OCI-LY7 (cell line): Measurements from ENCODE around the gene ARHGAP21. TPM values are rescaled to one million over a fixed set of nuclear protein-coding genes. Genes with fewer than 3 reads are reported as not detected.

Experiments used
- BruUV-seq: library from RNA; stranded (reverse); fragments of 400-500 nt; replicated peaks from 2 replicates; lab custom pipeline; 2021; lab: Mats Ljungman, UMichigan
- CTCF ChIA-PET: fragments of 300-600 bp; sonication (Branson Sonifier 250); formaldehyde crosslinking; loops from one replicate; lab custom pipeline; 2022; ENCODE audit warnings: antibody characterized with exemption; ENCODE audit not compliant: unreplicated experiment; lab: Charles Lee
- POLR2A ChIA-PET: fragments of 300-600 bp; sonication (Branson Sonifier 250); formaldehyde crosslinking; loops from one replicate; lab custom pipeline; 2022; ENCODE audit warnings: antibody characterized with exemption; lab: Charles Lee
- DNase-seq: peaks from one replicate; pipeline ENCODE4 v3.0.0-alpha.2; 2015; ENCODE audit warnings: low spot score
- H2AFZ ChIP-seq: fragments of 200-600 bp; sonication (generic), shearing (Covaris generic); 2 replicates; pipeline ENCODE4 v1.6.1; 2014; ENCODE audit warnings: mild to moderate bottlenecking, antibody characterized with exemption, low read length, moderate library complexity
- H3K27ac ChIP-seq: fragments of 200-600 bp; sonication (generic); 2 replicates; pipeline ENCODE4 v1.5.1; 2014; ENCODE audit warnings: mixed run types, low read depth, mild to moderate bottlenecking, moderate library complexity, low read length, inconsistent platforms; ENCODE audit not compliant: poor library complexity, severe bottlenecking
- H3K36me3 ChIP-seq: fragments of 200-600 bp; sonication (generic); 2 replicates; pipeline ENCODE4 v1.6.1; 2014; ENCODE audit warnings: mild to moderate bottlenecking, antibody characterized with exemption, low read length, moderate library complexity, mixed read lengths; ENCODE audit not compliant: insufficient read depth
- H3K4me1 ChIP-seq: fragments of 200-600 bp; sonication (generic); 2 replicates; pipeline ENCODE4 v1.5.1; 2014; ENCODE audit warnings: mild to moderate bottlenecking, low read length; ENCODE audit not compliant: insufficient read depth, poor library complexity, severe bottlenecking
- H3K4me2 ChIP-seq: fragments of 200-600 bp; sonication (generic); 2 replicates; pipeline ENCODE4 v1.6.1; 2014; ENCODE audit warnings: mild to moderate bottlenecking, low read length
- H3K4me3 ChIP-seq: fragments of 200-600 bp; sonication (generic); 2 replicates; pipeline ENCODE4 v1.5.1; 2014; ENCODE audit warnings: mild to moderate bottlenecking, low read depth, low read length; ENCODE audit not compliant: poor library complexity, severe bottlenecking
- H3K79me2 ChIP-seq: fragments of 200-600 bp; sonication (generic); 2 replicates; pipeline ENCODE4 v1.6.1; 2016; ENCODE audit warnings: low read depth, mild to moderate bottlenecking, low read length, moderate library complexity, mixed read lengths; ENCODE audit not compliant: insufficient read depth
- H3K9me2 ChIP-seq: fragments of 200-600 bp; sonication (generic); 2 replicates; pipeline ENCODE4 v1.6.1; 2016; ENCODE audit warnings: mild to moderate bottlenecking, low read length, mixed read lengths; ENCODE audit not compliant: insufficient read depth
- H3K9me3 ChIP-seq: fragments of 200-600 bp; sonication (generic); 2 replicates; pipeline ENCODE4 v1.6.1; 2014; ENCODE audit warnings: mild to moderate bottlenecking, mixed run types, low read length, mixed read lengths
- H4K20me1 ChIP-seq: fragments of 200-600 bp; sonication (generic); 2 replicates; pipeline ENCODE4 v1.6.1; 2014; ENCODE audit warnings: mild to moderate bottlenecking, antibody characterized with exemption, low read length, moderate library complexity, mixed read lengths; ENCODE audit not compliant: insufficient read depth
- CTCF ChIP-seq: fragments of 200-600 bp; sonication (generic); conservative IDR thresholded peaks from 2 replicates; pipeline ENCODE4 v1.5.1; 2014; ENCODE audit warnings: mild to moderate bottlenecking, antibody characterized with exemption, low read length, moderate library complexity, mixed read lengths
- EZH2phosphoT487 ChIP-seq: fragments of 200-600 bp; sonication (generic); IDR thresholded peaks from 2 replicates; pipeline ENCODE4 v1.6.1; 2018; ENCODE audit warnings: low read depth, borderline replicate concordance, mild to moderate bottlenecking, mixed run types, antibody characterized with exemption, low read length, moderate library complexity, mixed read lengths
- intact Hi-C: fragments of 100-400 bp; cut with micrococcal nuclease; formaldehyde crosslinking; loops from one replicate; pipeline ENCODE4 v1.10.0; 2022; ENCODE audit not compliant: unreplicated experiment
- total RNA-seq, 2 experiments: library from RNA; depleted of rRNA in 1 of 2; stranded (reverse); fragments of >200 nt in 1 of 2; shearing (Covaris generic) in 1 of 2; gene quantifications; 2 replicates each; pipeline ENCODE4 v1.2.3, GENCODE V29; 2014 to 2022

The ARHGAP21 gene
- total RNA-seq, 2 experiments from 2014 or later = 24.2 to 44.9 TPM

GRCh38 chr10:24645022-24645421 lies 78.7 kb downstream of the ARHGAP21 start:
- no TSS peak for BruUV-seq
- no peak overlapping the region for H2AFZ ChIP-seq
- TF ChIP-seq CTCF (no peak), EZH2phosphoT487 (no peak)
- H3K4me3 ChIP-seq = no peak overlapping the region
- no peaks in the 10 kb centered on the region for H3K36me3 ChIP-seq
- H3K79me2 ChIP-seq = no peaks in the 10 kb centered on the region
- intact Hi-C loops = loop anchor here (10.0 kb wide), 1 partner anchor 370 kb away; the partner anchor contains the start of genes ENKUR and THNSL1
- H3K4me2 ChIP-seq = no peak overlapping the region
- no peak for DNase-seq
- ChIA-PET POLR2A (no interaction called here), CTCF (no interaction called here)
- no peak overlapping the region for H3K27ac ChIP-seq
- no peaks in the 10 kb centered on the region for H3K9me3 ChIP-seq
- no peaks in the 10 kb centered on the region for H3K4me1 ChIP-seq
- no peaks in the 10 kb centered on the region for H4K20me1 ChIP-seq
- no peaks in the 10 kb centered on the region for H3K9me2 ChIP-seq

GRCh38 chr10:24643679-24644209 lies 79.9 kb downstream of the ARHGAP21 start:
- no peak for DNase-seq
- H3K36me3 ChIP-seq = no peaks in the 10 kb centered on the region
- no peak overlapping the region for H3K4me2 ChIP-seq
- TF ChIP-seq EZH2phosphoT487 (no peak), CTCF (no peak)
- no peak overlapping the region for H2AFZ ChIP-seq
- H3K79me2 ChIP-seq = no peaks in the 10 kb centered on the region
- H3K4me1 ChIP-seq = no peaks in the 10 kb centered on the region
- H3K4me3 ChIP-seq = no peak overlapping the region
- no TSS peak for BruUV-seq
- no peaks in the 10 kb centered on the region for H3K9me3 ChIP-seq
- ChIA-PET CTCF (no interaction called here), POLR2A (interaction anchor here (0.7 kb wide), 1 partner anchor 79 kb away, joined by 3 read pairs; no protein-coding TSS in a partner anchor)
- intact Hi-C loops = loop anchor here (2.0 to 10.0 kb wide), 3 partner anchors 79 to 437 kb away; partner anchors contain the start of genes ARHGAP21, ENKUR and THNSL1
- H3K27ac ChIP-seq = no peak overlapping the region
- H4K20me1 ChIP-seq = no peaks in the 10 kb centered on the region
- H3K9me2 ChIP-seq = no peaks in the 10 kb centered on the region
